ENCODE data around the gene FGF14.

The FGF14 gene

DNA sequence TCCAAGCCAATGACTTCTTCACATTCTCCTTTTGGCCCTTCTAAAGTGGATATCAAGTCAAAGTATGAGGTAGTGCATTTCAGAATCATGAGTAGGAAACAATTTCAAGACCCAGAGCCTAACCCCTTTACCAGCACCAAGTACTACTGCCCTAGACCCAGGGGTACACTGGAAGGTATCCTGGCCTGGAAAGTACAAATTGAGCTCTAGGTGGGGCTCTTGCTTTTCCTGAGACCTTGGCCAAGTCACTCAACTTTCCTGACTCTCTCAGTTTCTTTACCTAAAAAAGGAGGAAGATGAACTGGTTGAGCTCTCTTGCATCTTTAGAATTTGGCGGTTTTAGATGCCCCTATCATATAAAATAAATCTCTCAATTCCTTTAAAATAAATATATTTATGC is 204.7 kb downstream of the FGF14 start:
- TF ChIP-seq EZH2phosphoT487 (IDR thresholded peaks at IDR 0.05; ENCODE audit: borderline replicate concordance, low read length): no peak
- TF ChIP-seq, protein P1, sequence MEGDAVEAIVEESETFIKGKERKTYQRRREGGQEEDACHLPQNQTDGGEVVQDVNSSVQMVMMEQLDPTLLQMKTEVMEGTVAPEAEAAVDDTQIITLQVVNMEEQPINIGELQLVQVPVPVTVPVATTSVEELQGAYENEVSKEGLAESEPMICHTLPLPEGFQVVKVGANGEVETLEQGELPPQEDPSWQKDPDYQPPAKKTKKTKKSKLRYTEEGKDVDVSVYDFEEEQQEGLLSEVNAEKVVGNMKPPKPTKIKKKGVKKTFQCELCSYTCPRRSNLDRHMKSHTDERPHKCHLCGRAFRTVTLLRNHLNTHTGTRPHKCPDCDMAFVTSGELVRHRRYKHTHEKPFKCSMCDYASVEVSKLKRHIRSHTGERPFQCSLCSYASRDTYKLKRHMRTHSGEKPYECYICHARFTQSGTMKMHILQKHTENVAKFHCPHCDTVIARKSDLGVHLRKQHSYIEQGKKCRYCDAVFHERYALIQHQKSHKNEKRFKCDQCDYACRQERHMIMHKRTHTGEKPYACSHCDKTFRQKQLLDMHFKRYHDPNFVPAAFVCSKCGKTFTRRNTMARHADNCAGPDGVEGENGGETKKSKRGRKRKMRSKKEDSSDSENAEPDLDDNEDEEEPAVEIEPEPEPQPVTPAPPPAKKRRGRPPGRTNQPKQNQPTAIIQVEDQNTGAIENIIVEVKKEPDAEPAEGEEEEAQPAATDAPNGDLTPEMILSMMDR (IDR thresholded peaks at IDR 0.05; ENCODE audit: low read depth, low read length, poor library complexity, severe bottlenecking): peak; percentile 17
- H3K36me3 ChIP-seq (ENCODE audit: control insufficient read depth, low read length): no peaks in the 10 kb centered on the region
- no peaks in the 10 kb centered on the region for H4K20me1 ChIP-seq (ENCODE audit: control insufficient read depth, insufficient read depth, low read depth, low read length)
- H3K4me2 ChIP-seq (ENCODE audit: low read length): no peak overlapping the region
- no peaks in the 10 kb centered on the region for H3F3A ChIP-seq (ENCODE audit: control insufficient read depth, insufficient read depth)
- no peak overlapping the region for H3K4me3 ChIP-seq (ENCODE audit: low read length)
- H3K27ac ChIP-seq (ENCODE audit: low read depth, low read length): no peak overlapping the region
- H3K4me1 ChIP-seq (ENCODE audit: control insufficient read depth, low read length): no peaks in the 10 kb centered on the region
- no peaks in the 10 kb centered on the region for H3K79me2 ChIP-seq (ENCODE audit: control insufficient read depth, low read length)
- no peaks in the 10 kb centered on the region for H3K27me3 ChIP-seq (ENCODE audit: control insufficient read depth, low read length)
- no peaks in the 10 kb centered on the region for H3K9me2 ChIP-seq (replicated peaks; ENCODE audit: control insufficient read depth, low read length)
- no peaks in the 10 kb centered on the region for H3K9me3 ChIP-seq (ENCODE audit: control insufficient read depth, insufficient read depth, low read length)

DNA sequence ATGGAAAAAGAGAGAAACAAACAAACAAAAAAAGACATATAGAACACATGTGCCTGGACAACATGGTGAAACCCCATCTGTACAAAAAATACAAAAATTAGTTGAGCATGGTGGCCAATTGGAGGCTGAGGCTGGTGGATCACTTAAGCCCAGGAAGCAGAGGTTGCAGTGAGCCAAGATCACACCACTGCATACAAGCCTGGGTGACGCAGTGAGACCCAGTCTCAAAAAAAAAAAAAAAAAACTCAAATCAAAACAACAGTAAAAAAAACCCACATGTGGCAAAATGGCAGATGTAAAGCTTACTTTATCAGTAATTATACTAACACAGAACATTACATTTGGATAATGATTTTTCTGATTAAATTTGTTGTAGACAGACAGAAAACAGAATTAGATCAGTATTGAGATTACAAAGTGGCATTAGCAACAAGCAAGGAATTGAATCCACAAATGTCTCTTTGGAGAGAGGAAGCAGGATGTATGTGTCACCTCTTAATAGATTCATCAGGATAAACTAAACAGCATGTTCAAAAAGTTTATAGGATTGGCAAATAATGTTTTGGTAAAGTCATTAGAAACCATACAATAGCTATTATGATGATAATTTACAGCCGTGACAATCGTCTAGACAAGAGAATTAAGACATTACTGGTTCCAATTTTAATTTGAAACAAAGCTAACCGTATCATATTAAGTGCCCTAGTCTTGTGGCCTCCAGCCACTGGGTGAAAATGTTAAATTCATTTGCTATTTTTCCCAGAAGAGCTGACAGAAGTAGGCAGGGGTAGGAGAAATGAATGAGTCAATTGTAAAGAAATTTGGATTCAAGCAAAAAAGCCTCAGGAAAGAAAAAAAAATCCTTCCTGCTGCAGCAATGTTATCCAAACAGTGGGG is 206.0 kb downstream of the FGF14 start:
- no peaks in the 10 kb centered on the region for H3K79me2 ChIP-seq (ENCODE audit: control insufficient read depth, low read length)
- no peak for TF ChIP-seq EZH2phosphoT487 (IDR thresholded peaks at IDR 0.05; ENCODE audit: borderline replicate concordance, low read length)
- TF ChIP-seq, protein P1 (IDR thresholded peaks at IDR 0.05; ENCODE audit: low read depth, low read length, poor library complexity, severe bottlenecking): no peak

DNA sequence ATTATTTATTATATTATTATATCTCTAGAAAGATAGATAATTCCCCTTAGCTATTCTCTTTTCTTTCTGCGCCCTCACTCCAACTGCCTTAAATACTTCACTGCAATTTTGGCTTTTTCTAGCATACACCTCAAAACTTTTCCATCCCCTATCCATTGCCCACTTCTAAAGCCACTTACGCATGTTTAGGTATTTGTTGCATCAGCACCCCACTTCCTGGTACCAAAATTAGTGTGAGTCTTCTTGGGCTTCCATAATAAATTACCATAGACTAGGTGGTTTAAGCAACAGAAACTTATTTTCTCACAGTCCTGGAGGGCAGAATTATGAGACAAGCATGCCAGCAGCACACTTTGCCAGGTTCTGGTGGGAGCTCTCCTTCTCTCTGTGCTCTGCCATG is 209.0 kb downstream of the FGF14 start:
- H3K27ac ChIP-seq (ENCODE audit: low read depth, low read length): no peak overlapping the region
- no peaks in the 10 kb centered on the region for H3K27me3 ChIP-seq (ENCODE audit: control insufficient read depth, low read length)
- H3K9me2 ChIP-seq (replicated peaks; ENCODE audit: control insufficient read depth, low read length): no peaks in the 10 kb centered on the region
- no peak for TF ChIP-seq EZH2phosphoT487 (IDR thresholded peaks at IDR 0.05; ENCODE audit: borderline replicate concordance, low read length)
- TF ChIP-seq, protein P1 (IDR thresholded peaks at IDR 0.05; ENCODE audit: low read depth, low read length, poor library complexity, severe bottlenecking): no peak
- H3K4me2 ChIP-seq (ENCODE audit: low read length): no peak overlapping the region
- H3K9me3 ChIP-seq (ENCODE audit: control insufficient read depth, insufficient read depth, low read length): no peaks in the 10 kb centered on the region
- H3K4me1 ChIP-seq (ENCODE audit: control insufficient read depth, low read length): no peaks in the 10 kb centered on the region
- H4K20me1 ChIP-seq (ENCODE audit: control insufficient read depth, insufficient read depth, low read depth, low read length): no peaks in the 10 kb centered on the region
- no peak overlapping the region for H3K4me3 ChIP-seq (ENCODE audit: low read length)
- H3F3A ChIP-seq (ENCODE audit: control insufficient read depth, insufficient read depth): no peaks in the 10 kb centered on the region
- no peaks in the 10 kb centered on the region for H3K36me3 ChIP-seq (ENCODE audit: control insufficient read depth, low read length)
- no peaks in the 10 kb centered on the region for H3K79me2 ChIP-seq (ENCODE audit: control insufficient read depth, low read length)

More for the DNA sequence above, 206.0 kb downstream of the FGF14 start:
- Histone ChIP-seq H3K4me3 (ENCODE audit: low read length) (no peak overlapping the region), H3K27me3 (ENCODE audit: control insufficient read depth, low read length) (no peaks in the 10 kb centered on the region), H3K36me3 (ENCODE audit: control insufficient read depth, low read length) (no peaks in the 10 kb centered on the region), H3F3A (ENCODE audit: control insufficient read depth, insufficient read depth) (no peaks in the 10 kb centered on the region), H3K4me2 (ENCODE audit: low read length) (no peak overlapping the region), H3K4me1 (ENCODE audit: control insufficient read depth, low read length) (no peaks in the 10 kb centered on the region), H3K9me3 (ENCODE audit: control insufficient read depth, insufficient read depth, low read length) (no peaks in the 10 kb centered on the region), H3K27ac (ENCODE audit: low read depth, low read length) (no peak overlapping the region), H4K20me1 (ENCODE audit: control insufficient read depth, insufficient read depth, low read depth, low read length) (no peaks in the 10 kb centered on the region), H3K9me2 (replicated peaks; ENCODE audit: control insufficient read depth, low read length) (no peaks in the 10 kb centered on the region)

Measured in DOHH2 (cell line).